RWPE2 (cell line): ENCODE results near the gene IRS2.

Source experiments
- ATAC-seq: fragments of 200-7000 bp; cut with Tn5 transposase; 3 replicates; pipeline ENCODE4 v1.9.1; 2021; ENCODE audit warnings: low read depth
- DNase-seq: peaks from one replicate; pipeline ENCODE4 v3.0.0-alpha.2; 2020; ENCODE audit warnings: low spot score
- H3K27ac ChIP-seq: fragments of 450-650 bp; 2 replicates; pipeline ENCODE4 v1.5.1; 2017; ENCODE audit warnings: mild to moderate bottlenecking; ENCODE audit not compliant: poor library complexity, severe bottlenecking
- H3K27me3 ChIP-seq: fragments of 250-450 bp; sonication (Bioruptor Pico); 2 replicates; pipeline ENCODE4 v1.5.1; 2021; ENCODE audit warnings: mild to moderate bottlenecking, moderate library complexity; ENCODE audit not compliant: insufficient read depth, poor library complexity, severe bottlenecking
- H3K36me3 ChIP-seq: fragments of 250-450 bp; sonication (Bioruptor Pico); 2 replicates; pipeline ENCODE4 v1.5.1; 2020; ENCODE audit warnings: low read depth, mild to moderate bottlenecking, moderate library complexity
- H3K4me1 ChIP-seq: fragments of 250-450 bp; sonication (Bioruptor Pico); 2 replicates; pipeline ENCODE4 v1.5.1; 2021; ENCODE audit warnings: mild to moderate bottlenecking, moderate library complexity; ENCODE audit not compliant: insufficient read depth, poor library complexity, severe bottlenecking
- H3K4me3 ChIP-seq: fragments of 250-450 bp; sonication (Bioruptor Pico); 2 replicates; pipeline ENCODE4 v1.5.1; 2021; ENCODE audit warnings: mild to moderate bottlenecking, moderate library complexity; ENCODE audit not compliant: severe bottlenecking
- H3K9me3 ChIP-seq: fragments of 250-450 bp; sonication (Bioruptor Pico); 2 replicates; pipeline ENCODE4 v1.5.1; 2021; ENCODE audit warnings: mild to moderate bottlenecking, moderate library complexity; ENCODE audit not compliant: severe bottlenecking
- CTCF ChIP-seq: fragments of 450-650 bp; IDR thresholded peaks from one replicate; pipeline ENCODE4 v1.5.1; 2017; ENCODE audit warnings: mild to moderate bottlenecking, moderate library complexity; ENCODE audit not compliant: poor library complexity, severe bottlenecking

IRS2 gene

DNA sequence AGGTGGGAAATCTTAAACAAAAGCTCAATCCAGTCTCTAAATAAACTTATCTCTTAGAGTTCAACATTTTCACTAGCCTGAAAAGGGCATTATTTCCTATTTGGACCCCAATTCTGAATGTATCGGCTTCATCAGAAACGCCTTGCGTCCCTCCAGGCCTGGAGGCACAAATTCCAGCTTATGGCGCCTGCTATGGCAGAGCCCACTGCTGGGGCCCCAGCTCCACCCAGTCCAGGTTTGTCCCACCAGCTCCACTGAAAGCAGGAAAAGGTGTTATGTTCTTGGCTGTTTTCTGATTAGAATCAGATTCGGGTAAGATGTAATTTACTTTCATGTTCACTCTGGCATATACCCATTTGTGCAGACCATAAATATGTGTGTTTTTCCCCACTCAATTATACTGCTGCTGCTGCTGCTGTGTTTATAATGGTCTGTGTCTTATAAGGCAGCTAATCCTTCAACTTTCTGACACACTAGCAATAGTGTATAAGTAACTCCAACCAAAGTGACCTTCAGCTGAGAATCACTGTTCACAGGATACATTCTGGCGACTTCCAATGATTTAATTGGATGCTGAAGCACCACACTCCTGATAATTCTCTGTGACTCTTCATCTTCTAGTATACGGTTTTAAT is 6.4 kb downstream of the IRS2 start:
- ATAC-seq: no peak
- H3K4me1 ChIP-seq: peaks cover 40% of the 10 kb centered on the region
- no peaks in the 10 kb centered on the region for H3K9me3 ChIP-seq
- no peaks in the 10 kb centered on the region for H3K27me3 ChIP-seq
- peak overlapping the region; percentile 42 for H3K4me3 ChIP-seq
- peak overlapping the region; percentile 87 for H3K27ac ChIP-seq
- DNase-seq: no peak
- no peak for TF ChIP-seq CTCF
- H3K36me3 ChIP-seq: peaks cover 86% of the 10 kb centered on the region

GRCh38 chr13:109779074-109779473 is 7.3 kb downstream of the IRS2 start:
- peak overlapping the region; percentile 42 for H3K4me3 ChIP-seq
- no peaks in the 10 kb centered on the region for H3K9me3 ChIP-seq
- peaks cover 40% of the 10 kb centered on the region for H3K4me1 ChIP-seq
- ATAC-seq (peak; percentile 2; the same call in 1 of the 3 replicates), DNase-seq (no peak)
- H3K27me3 ChIP-seq: no peaks in the 10 kb centered on the region
- TF ChIP-seq CTCF: no peak
- peak overlapping the region; percentile 87 for H3K27ac ChIP-seq
- H3K36me3 ChIP-seq: peaks cover 92% of the 10 kb centered on the region

GRCh38 chr13:109778102-109778542 is 8.3 kb downstream of the IRS2 start:
- ATAC-seq (peak; percentile 13), DNase-seq (no peak)
- Histone ChIP-seq H3K4me3 (no peak overlapping the region), H3K36me3 (peaks cover 92% of the 10 kb centered on the region), H3K9me3 (no peaks in the 10 kb centered on the region), H3K27ac (peak overlapping the region; percentile 87), H3K4me1 (peaks cover 45% of the 10 kb centered on the region), H3K27me3 (no peaks in the 10 kb centered on the region)
- no peak for TF ChIP-seq CTCF

DNA sequence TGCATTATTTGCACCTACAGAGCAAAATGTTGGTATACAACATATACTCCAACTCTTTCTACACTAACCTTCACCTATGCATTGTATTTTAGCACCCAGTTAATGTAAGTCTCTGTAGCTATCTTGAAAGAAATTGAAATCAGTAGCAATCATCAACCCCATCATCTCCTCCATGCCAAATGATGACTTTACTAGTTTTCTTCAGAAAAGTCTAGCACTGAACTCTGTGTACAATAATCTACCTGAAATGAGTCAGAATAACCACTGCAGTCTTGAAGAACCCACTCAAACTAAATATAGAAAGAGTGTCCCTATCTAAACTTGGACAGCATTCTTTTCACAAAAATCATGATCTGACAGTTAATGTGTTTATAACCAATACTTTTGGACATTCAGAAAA is 9.8 kb downstream of the IRS2 start:
- Histone ChIP-seq H3K9me3 (no peaks in the 10 kb centered on the region), H3K4me3 (no peak overlapping the region), H3K27ac (peak overlapping the region; percentile 87), H3K4me1 (peaks cover 45% of the 10 kb centered on the region), H3K36me3 (peaks cover 98% of the 10 kb centered on the region), H3K27me3 (no peaks in the 10 kb centered on the region)
- no peak for ATAC-seq
- DNase-seq: no peak
- TF ChIP-seq CTCF: no peak

DNA sequence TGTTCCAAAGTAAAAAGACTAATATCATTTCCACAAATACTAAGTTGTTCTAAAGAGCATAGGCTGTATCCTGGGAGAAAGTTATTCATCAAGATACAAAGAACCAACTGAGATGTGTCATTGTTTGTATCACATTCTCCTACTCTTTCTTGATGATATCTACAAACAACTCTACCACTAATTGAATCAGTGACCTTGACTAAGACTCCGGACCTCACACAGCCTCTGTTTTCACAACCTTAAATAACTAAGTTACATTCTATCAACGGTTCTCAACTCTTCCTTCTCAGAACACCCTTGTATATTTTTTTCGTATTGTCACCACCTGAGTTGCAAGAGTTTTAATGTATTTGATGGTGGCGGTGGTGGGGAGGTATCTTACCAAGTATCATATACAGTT is 12.6 kb downstream of the IRS2 start:
- Histone ChIP-seq H3K27ac (no peak overlapping the region), H3K27me3 (no peaks in the 10 kb centered on the region), H3K4me3 (no peak overlapping the region), H3K4me1 (peaks cover 35% of the 10 kb centered on the region), H3K36me3 (peaks cover 98% of the 10 kb centered on the region), H3K9me3 (no peaks in the 10 kb centered on the region)
- TF ChIP-seq CTCF: no peak
- no peak for ATAC-seq
- DNase-seq: no peak
